Heart right ventricle (tissue), 16 donors: ENCODE measurements around the gene STK11. TPM values are rescaled to one million over a fixed set of nuclear protein-coding genes. Genes with fewer than 3 reads are reported as not detected.
A peak's percentile ranks its signal among the peaks of the same experiment; 100 is the strongest.

Source experiments
- ATAC-seq, 8 donors: fragments of 200-7000 bp; cut with Tn5 transposase; one replicate each; pipeline ENCODE4 v1.9.1; 2020; ENCODE audit warnings: mild to moderate bottlenecking in 8 of 8, moderate library complexity in 8 of 8, moderate number of reproducible peaks in 1 of 8
- DNase-seq, 2 donors: peaks; one replicate each; pipeline ENCODE4 v3.0.0-alpha.2; 2020
- H3K27ac ChIP-seq, 10 donors: fragments of 200-600 bp; sonication (generic) in 2 of 10; one replicate each; pipeline versions ENCODE4 v1.5.0 to v1.8.0; 2020 to 2022; ENCODE audit warnings: mild to moderate bottlenecking in 3 of 10
- H3K27me3 ChIP-seq, 7 donors: fragments of 200-600 bp; one replicate each; pipeline ENCODE4 v1.8.0; 2021 to 2022; ENCODE audit warnings: mild to moderate bottlenecking in 2 of 7
- H3K36me3 ChIP-seq, 9 donors: fragments of 200-600 bp; sonication (generic) in 1 of 9; one replicate each; pipeline versions ENCODE4 v1.5.0 to v1.8.0; 2020 to 2022; ENCODE audit warnings: mild to moderate bottlenecking in 2 of 9
- H3K4me1 ChIP-seq, 9 donors: fragments of 200-600 bp; sonication (generic) in 1 of 9; one replicate each; pipeline versions ENCODE4 v1.5.0 to v1.8.0; 2020 to 2022; ENCODE audit warnings: mild to moderate bottlenecking in 4 of 9
- H3K4me3 ChIP-seq, 10 donors: fragments of 200-600 bp; sonication (generic) in 2 of 10; one replicate each; pipeline versions ENCODE4 v1.5.0 to v1.8.0; 2020 to 2022; ENCODE audit warnings: mild to moderate bottlenecking in 7 of 10, moderate library complexity in 2 of 10
- H3K9me3 ChIP-seq, 11 donors: fragments of 200-600 bp in 10 of 11; sonication (generic) in 2 of 11; one replicate each; pipeline versions ENCODE4 v1.5.0 to v1.8.0; 2013 to 2022; ENCODE audit warnings: mild to moderate bottlenecking in 2 of 11, control low read depth in 1 of 11, moderate library complexity in 1 of 11
- CTCF ChIP-seq, 9 donors: fragments of 200-600 bp; sonication (generic) in 2 of 9; IDR thresholded peaks; one replicate each; pipeline versions ENCODE4 v1.5.0 to v1.8.0; 2021 to 2022; ENCODE audit warnings: antibody characterized with exemption in 9 of 9, mild to moderate bottlenecking in 5 of 9, moderate library complexity in 1 of 9
- WGBS, 2 donors: extraction: QIAGEN DNeasy Blood & Tissue Kit; methylation state at CpG; one replicate each; pipeline ENCODE4 v1.1.7; 2013; ENCODE audit warnings: inconsistent platforms in 1 of 2; 5-methylcytosine and 5-hydroxymethylcytosine counted together
- intact Hi-C, 10 donors: fragments of 100-400 bp; cut with DNase I; formaldehyde crosslinking; loops; one replicate each; pipeline versions ENCODE4 v1.11.1 to v1.14.2; 2022
- polyA plus RNA-seq, 2 donors: library from polyadenylated mRNA; stranded (reverse); fragments of 200-250 nt; gene quantifications; one replicate each; pipeline ENCODE4 v1.2.3, GENCODE V29; 2013
- total RNA-seq, 10 donors: library from RNA; stranded (reverse); fragmentation: NEBNext Ultra II Directional in 3 of 10; extraction: Animal tissue kit (Norgen Biotek cat#: 25700) in 3 of 10; gene quantifications; one replicate each; pipeline versions ENCODE4 v1.2.1 to v1.2.4, GENCODE V29; 2021 to 2023
- donor health status: Arrhythmogenic right ventricular cardiomyopathy.
- donor health status: ischemic (EF 13 %, LVEDD 7.1; RV severe dilation, severe dysfunction).
- donor health status: healthy with polysubstance abuse.
- donor health status: DM: no; HTN: yes; CAD: no.
- donor health status: DM: no; HTN: no; CAD: no.
- donor health status: ischemic (EF 25% LVEDD 6.9; RV normal size, moderate dysfunction).
- donor health status: ischemic (EF 25% LVEDD 5.7; RV mildly dilated, moderate dysfunction).
- donor health status: healthy.
- donor health status: DM: yes; HTN: yes; CAD: no.
- donor health status: Ischemic cardiomyopathy.
- donor health status: ischemic (EF 35%, LVEDD 5.7; RV mildly dilated, moderate dysfunction).
- donor health status: nonischemic (EF 11% LVEDD 7.7; RV severe dilation, severe dysfunction).
- donor health status: DM: yes; HTN: yes; CAD: no.
- donor health status: PGD.
- donor health status: ischemic (EF 29% LVEDD 5.4; RV normal size, mild dysfunction).
- donor health status: nonischemic (EF 23%, LVEDD 6.1; RV moderate dilation, normal function).

STK11 gene
- total and polyA plus RNA-seq, 12 donors, result 41.1 to 71.6 (median 46.6) TPM

GRCh38 chr19:1275260-1275975 is 69.8 kb downstream of the STK11 start, which contains the start of gene FAM174C:
Gene FAM174C (plus strand): TSS chr19:1275530. CDS start chr19:1275550, 20 bp downstream.
- peak; percentile 68 to 93 (median 78) for ATAC-seq
- intact Hi-C loops, result loop anchor here in 6 of 10 donors (5.0 to 10.0 kb wide), 6 partner anchors 107 to 237 kb away; partner anchors contain the start of genes DAZAP1 (in 3 of the 6), GAMT (in 3 of the 6), NDUFS7 (in 2 of the 6) and ADAMTSL5 (in 1 of the 6)
- H3K9me3 ChIP-seq, result no peaks in the 10 kb centered on the region
- H3K27ac ChIP-seq, result peak within 1 kb of the TSS; percentile 89 to 100 (median 98)
- TF ChIP-seq CTCF (IDR thresholded peaks at IDR 0.05), result no peak
- H3K4me1 ChIP-seq, result peaks cover 43 to 67% (median 63%) of the 10 kb centered on the region in 9 donors
- DNase-seq, result peak; percentile 95 to 96
- 0% methylated on average over 94 to 98 of the region's 98 CpGs for WGBS, 2 donors
- H3K36me3 ChIP-seq, result peaks cover 0 to 76% (median 53%) of the 10 kb centered on the region in 9 donors
- H3K4me3 ChIP-seq, result peak within 1 kb of the TSS; percentile 42 to 91 (median 70)
- H3K27me3 ChIP-seq, result no peaks in the 10 kb centered on the region

- Histone ChIP-seq H3K4me3 (peak overlapping the region; percentile 42 to 91 (median 70)), H3K4me1 (peaks cover 36 to 60% (median 56%) of the 10 kb centered on the region in 9 donors), H3K36me3 (peaks cover 0 to 69% (median 48%) of the 10 kb centered on the region in 9 donors), H3K27ac (peak overlapping the region; percentile 89 to 100 (median 98)), H3K27me3 (no peaks in the 10 kb centered on the region), H3K9me3 (no peaks in the 10 kb centered on the region)
- DNase-seq, result no peak
- intact Hi-C loops, result loop anchor here in 6 of 10 donors (5.0 to 10.0 kb wide), 6 partner anchors 106 to 236 kb away; partner anchors contain the start of genes DAZAP1 (in 3 of the 6), GAMT (in 3 of the 6), NDUFS7 (in 2 of the 6) and ADAMTSL5 (in 1 of the 6)
- no peak for TF ChIP-seq CTCF (IDR thresholded peaks at IDR 0.05)
- WGBS, 2 donors, result 10 to 12% methylated on average over 42 to 43 of the region's 43 CpGs
- ATAC-seq, result peak in 5 of 8 donors; percentile 1 to 73 (median 3)
Observed at GRCh38 chr19:1275976-1276627, 70.5 kb downstream of the STK11 start.

GRCh38 chr19:1276628-1277022 is 71.0 kb downstream of the STK11 start:
- H3K4me3 ChIP-seq, result peak overlapping the region in 8 of 10 donors; percentile 42 to 79 (median 67)
- no peak for DNase-seq
- TF ChIP-seq CTCF (IDR thresholded peaks at IDR 0.05), result no peak
- peaks cover 0 to 64% (median 42%) of the 10 kb centered on the region in 9 donors for H3K36me3 ChIP-seq
- no peaks in the 10 kb centered on the region for H3K9me3 ChIP-seq
- intact Hi-C loops, result loop anchor here in 6 of 10 donors (5.0 to 10.0 kb wide), 6 partner anchors 106 to 236 kb away; partner anchors contain the start of genes DAZAP1 (in 3 of the 6), GAMT (in 3 of the 6), NDUFS7 (in 2 of the 6) and ADAMTSL5 (in 1 of the 6)
- H3K27me3 ChIP-seq, result no peaks in the 10 kb centered on the region
- 69% methylated on average over 10 of the region's 10 CpGs for WGBS, 2 donors
- peak overlapping the region in 9 of 10 donors; percentile 94 to 100 (median 99) for H3K27ac ChIP-seq
- peak in 1 of 8 donors; percentile 5 for ATAC-seq
- H3K4me1 ChIP-seq, result peaks cover 32 to 55% (median 51%) of the 10 kb centered on the region in 9 donors

GRCh38 chr19:1277061-1277460 is 71.5 kb downstream of the STK11 start:
- DNase-seq (peak in 1 of 2 donors; percentile 18), ATAC-seq (no peak)
- Histone ChIP-seq H3K4me1 (peaks cover 28 to 50% (median 47%) of the 10 kb centered on the region in 9 donors), H3K27me3 (no peaks in the 10 kb centered on the region), H3K9me3 (no peaks in the 10 kb centered on the region), H3K36me3 (peaks cover 0 to 60% (median 38%) of the 10 kb centered on the region in 9 donors), H3K27ac (peak overlapping the region in 2 of 10 donors; percentile 15 to 97), H3K4me3 (peak overlapping the region in 1 of 10 donors; percentile 71)
- intact Hi-C loops, result loop anchor here in 6 of 10 donors (5.0 to 10.0 kb wide), 6 partner anchors 105 to 235 kb away; partner anchors contain the start of genes DAZAP1 (in 3 of the 6), GAMT (in 3 of the 6), NDUFS7 (in 2 of the 6) and ADAMTSL5 (in 1 of the 6)
- no peak for TF ChIP-seq CTCF (IDR thresholded peaks at IDR 0.05)
- WGBS, 2 donors, result 92 to 96% methylated on average over 15 of the region's 15 CpGs
